ENCODE data around the gene ECSCR. TPM values are rescaled to one million over a fixed set of nuclear protein-coding genes. Genes with fewer than 3 reads are reported as not detected.

The ECSCR gene
- total and polyA plus RNA-seq, 10 of the 15 experiments (the other 5 are each of a cell fraction or from before 2014, with no cell fraction given) = 0.15 to 0.83 (median 0.23) TPM; not detected in 3

GRCh38 chr5:139438707-139439012, 23.9 kb downstream of the ECSCR start:
- intact Hi-C loops (cut with micrococcal nuclease; ENCODE audit: unreplicated experiment) (loop anchor here (1.0 kb wide), 2 partner anchors 9 to 20 kb away; no protein-coding TSS in a partner anchor), in situ Hi-C loops (cut with MboI) (no loop called here)
- Histone ChIP-seq H2AFZ (ENCODE audit: control insufficient read depth, low read depth, low read length) (peak overlapping the region; percentile 56), H3K27ac (ENCODE audit: control insufficient read depth, insufficient read depth) (0 out of 2 replicates have a peak overlapping the region, but pooled peaks have one; percentile 22), H3K27me3 (replicated peaks in 1 of 2; ENCODE audit: control insufficient read depth in 2 of 2, insufficient read depth in 2 of 2, low read length in 1 of 2) (no peaks in the 10 kb centered on the region), H3K79me2 (ENCODE audit: control insufficient read depth, insufficient read depth, low read length) (no peaks in the 10 kb centered on the region), H4K20me1 (ENCODE audit: control insufficient read depth, insufficient read depth) (no peaks in the 10 kb centered on the region), H3K9me3 (replicated peaks; ENCODE audit: control insufficient read depth, insufficient read depth, low read length) (no peaks in the 10 kb centered on the region), H3K4me1 (ENCODE audit: control insufficient read depth, insufficient read depth, low read length) (peaks cover 24% of the 10 kb centered on the region), H3K36me3 (ENCODE audit: control insufficient read depth in 2 of 2, insufficient read depth in 2 of 2, low read length in 1 of 2) (no peaks in the 10 kb centered on the region), H3K9ac (ENCODE audit: control insufficient read depth, insufficient read depth, low read length) (peak overlapping the region; percentile 60), H3K4me2 (ENCODE audit: control insufficient read depth, insufficient read depth) (peak overlapping the region; percentile 98), H3K4me3 (peak overlapping the region; percentile 84)
- BruUV-seq (replicated peaks) = no TSS peak
- ChIA-PET CTCF (interaction anchor here (0.6 to 7.9 kb wide), 12 partner anchors 9 to 240 kb away, joined by 3 to 83 read pairs (median 6); partner anchors contain the start of genes SPATA24 and STING1), POLR2A (interaction anchor here (0.6 to 5.7 kb wide), 14 partner anchors 10 to 768 kb away, joined by 3 to 53 read pairs (median 8); partner anchors contain the start of genes MATR3, SPATA24 and STING1), RAD21 (ENCODE audit: unreplicated experiment) (interaction anchor here (0.7 to 5.4 kb wide), 13 partner anchors 9 to 93 kb away, joined by 3 to 59 read pairs (median 8); partner anchors contain the start of genes SPATA24 and STING1), SMC1A (ENCODE audit: uncharacterized antibody, unreplicated experiment) (interaction anchor here (0.6 to 8.2 kb wide), 15 partner anchors 9 to 859 kb away, joined by 3 to 86 read pairs (median 5); partner anchors contain the start of gene STING1)
- FAIRE-seq (no peak), DNase-seq (ENCODE audit: low read depth, low spot score) (no peak), ATAC-seq (no peak)
- TF ChIP-seq SMAD5 (IDR thresholded peaks at IDR 0.05; ENCODE audit: low read depth) (no peak), NRF1 (conservative IDR thresholded peaks at IDR 0.05; ENCODE audit: low read depth, low read length) (no peak), DPF2 (IDR thresholded peaks at IDR 0.05) (0 out of 2 replicates have a peak, but pooled peaks have one; percentile 11), PKNOX1 (IDR thresholded peaks at IDR 0.05) (peak; percentile 78), MLLT1 (IDR thresholded peaks at IDR 0.05) (0 out of 2 replicates have a peak, but pooled peaks have one; percentile 25), RELA (IDR thresholded peaks at IDR 0.05; ENCODE audit: borderline replicate concordance, partially characterized antibody) (no peak), ZNF274 (IDR thresholded peaks at IDR 0.05; ENCODE audit: insufficient read depth, insufficient read length) (no peak), POLR2AphosphoS5 (IDR thresholded peaks at IDR 0.05; ENCODE audit: low read length) (peak; percentile 7; the same call in 1 of the 2 replicates)
- 45% methylated on average over 8 of the region's 8 CpGs for WGBS (ENCODE audit: insufficient coverage, insufficient replicate concordance, low lambda C conversion rate, missing lambda C conversion rate)

Data from GM12878 (cell line).